GM23338 (cell line): ENCODE data around the gene POLR3G. TPM values are rescaled to one million over a fixed set of nuclear protein-coding genes. Genes with fewer than 3 reads are reported as not detected.

Experiments
- ATAC-seq: fragments of 200-7000 bp; cut with Tn5 transposase; 3 replicates; pipeline ENCODE4 v1.9.1; 2020
- DNase-seq: peaks from one replicate; pipeline ENCODE4 v3.0.0-alpha.2; 2015; ENCODE audit warnings: low spot score
- H2AFZ ChIP-seq: fragments of 200-600 bp; sonication (generic); 2 replicates; pipeline ENCODE4 v1.8.0; 2016; ENCODE audit warnings: antibody characterized with exemption, mild to moderate bottlenecking, moderate library complexity
- H3F3A ChIP-seq: fragments of 200-600 bp; sonication (generic); replicated peaks from 2 replicates; pipeline ENCODE4 v1.8.0; 2017; ENCODE audit warnings: antibody characterized with exemption, mixed run types, low read depth
- H3K27ac ChIP-seq: fragments of 200-600 bp; sonication (generic); 2 replicates; pipeline ENCODE4 v1.6.1; 2016; ENCODE audit warnings: low read depth
- H3K27me3 ChIP-seq: fragments of 200-600 bp; sonication (generic); 2 replicates; pipeline ENCODE4 v1.8.0; 2016; ENCODE audit warnings: mild to moderate bottlenecking, mixed run types, moderate library complexity; ENCODE audit not compliant: insufficient read depth
- H3K36me3 ChIP-seq: fragments of 200-600 bp; sonication (generic); 2 replicates; pipeline ENCODE4 v1.8.0; 2016; ENCODE audit warnings: mild to moderate bottlenecking; ENCODE audit not compliant: insufficient read depth
- H3K4me1 ChIP-seq: fragments of 200-600 bp; sonication (generic); 2 replicates; pipeline ENCODE4 v1.8.0; 2016; ENCODE audit warnings: mild to moderate bottlenecking, moderate library complexity; ENCODE audit not compliant: insufficient read depth
- H3K4me2 ChIP-seq: fragments of 200-600 bp; sonication (generic); 2 replicates; pipeline ENCODE4 v1.7.1; 2017; ENCODE audit warnings: mixed run types
- H3K4me3 ChIP-seq: fragments of 200-600 bp; sonication (generic); 2 replicates; pipeline ENCODE4 v1.6.1; 2016; ENCODE audit warnings: mixed run types
- H3K79me2 ChIP-seq: fragments of 200-600 bp; sonication (generic); replicated peaks from 2 replicates; pipeline ENCODE4 v1.8.0; 2017; ENCODE audit warnings: mild to moderate bottlenecking; ENCODE audit not compliant: insufficient read depth
- H3K9me2 ChIP-seq: fragments of 200-600 bp; sonication (generic); 2 replicates; pipeline ENCODE4 v1.8.0; 2017; ENCODE audit not compliant: insufficient read depth
- H4K20me1 ChIP-seq: fragments of 200-600 bp; sonication (generic); replicated peaks from 2 replicates; pipeline ENCODE4 v1.8.0; 2017; ENCODE audit warnings: mild to moderate bottlenecking; ENCODE audit not compliant: insufficient read depth
- H3K27ac Mint-ChIP-seq: 2 replicates; pipeline ENCODE4 v1.8.0; 2020; ENCODE audit warnings: inconsistent platforms, mild to moderate bottlenecking, moderate library complexity, mixed read lengths
- H3K27me3 Mint-ChIP-seq: 3 replicates; pipeline ENCODE4 v1.8.0; 2022; ENCODE audit warnings: low read depth, mild to moderate bottlenecking, moderate library complexity, mixed read lengths, inconsistent platforms; ENCODE audit not compliant: insufficient read depth, poor library complexity
- H3K36me3 Mint-ChIP-seq: 3 replicates; pipeline ENCODE4 v1.8.0; 2021; ENCODE audit warnings: low read depth, mild to moderate bottlenecking, inconsistent platforms, moderate library complexity, mixed read lengths
- H3K4me1 Mint-ChIP-seq: 3 replicates; pipeline ENCODE4 v1.8.0; 2020; ENCODE audit warnings: mild to moderate bottlenecking, inconsistent platforms, mixed read lengths
- H3K4me3 Mint-ChIP-seq: 3 replicates; pipeline ENCODE4 v1.8.0; 2021; ENCODE audit warnings: moderate library complexity, mild to moderate bottlenecking, inconsistent platforms, mixed read lengths
- H3K9me3 Mint-ChIP-seq: 3 replicates; pipeline ENCODE4 v1.8.0; 2020; ENCODE audit warnings: moderate library complexity, mild to moderate bottlenecking, inconsistent platforms, mixed read lengths
- ETS1 ChIP-seq: IDR thresholded peaks from 2 replicates; pipeline ENCODE4 v1.6.1; 2016; ENCODE audit warnings: antibody characterized with exemption
- EZH2phosphoT487 ChIP-seq: fragments of 200-600 bp; sonication (generic); IDR thresholded peaks from one replicate; pipeline ENCODE4 v1.8.1; 2018; ENCODE audit warnings: antibody characterized with exemption; ENCODE audit not compliant: unreplicated experiment
- POLR2AphosphoS5 ChIP-seq: IDR thresholded peaks from 2 replicates; pipeline ENCODE4 v1.6.1; 2016; ENCODE audit warnings: antibody characterized with exemption, low read depth
- REST ChIP-seq: IDR thresholded peaks from one replicate; pipeline ENCODE4 v1.6.1; 2018; ENCODE audit warnings: antibody characterized with exemption; ENCODE audit not compliant: unreplicated experiment
- ZNF462 ChIP-seq: fragments of 250-450 bp; sonication (Bioruptor Pico); IDR thresholded peaks from 2 replicates; pipeline ENCODE4 v1.5.0; 2020; ENCODE audit warnings: mild to moderate bottlenecking, moderate library complexity
- long read RNA-seq: library from polyadenylated mRNA; unstranded; transcript quantifications from one replicate; pipeline ENCODE4 v2.0.0, GENCODE V29; 2020; ENCODE audit not compliant: unreplicated experiment
- polyA plus RNA-seq: library from polyadenylated mRNA; unstranded; fragments of >200 nt; fragmentation: Nextera tagmentation; extraction: Ambion mirVana; gene quantifications from 2 replicates; pipeline ENCODE4 v1.2.1, GENCODE V29; 2016
- total RNA-seq: library from RNA; depleted of rRNA; stranded (reverse); fragments of >200 nt; shearing (Covaris generic); gene quantifications from 2 replicates; pipeline ENCODE4 v1.2.3, GENCODE V29; 2014; rRNA removed
- TF ChIP-seq, protein P1 (sequence below), 2 experiments: fragments of 200-600 bp in 1 of 2; sonication (generic) in 1 of 2; conservative IDR thresholded peaks; 2 replicates each; pipeline versions ENCODE4 v1.5.1 to v1.6.1; 2016 to 2017; ENCODE audit warnings: antibody characterized with exemption in 2 of 2, low read depth in 2 of 2, mild to moderate bottlenecking in 2 of 2, moderate library complexity in 1 of 2

Gene POLR3G
- total RNA-seq (130 and 147 TPM in 2 replicates), polyA plus RNA-seq (376 and 377 TPM in 2 replicates)
- long read RNA-seq, transcript POLR3G-204 (8 exons, 3,251 nt) = minor isoform, 10 of 88 reads
- long read RNA-seq, transcript POLR3G-201 (8 exons, 3,285 nt) = major isoform, 18 of 88 reads
- long read RNA-seq, partial matches to known transcripts = 34 of 88 reads
- long read RNA-seq, other reads (novel, unspliced or antisense) = 20 of 88 reads

GRCh38 chr5:90474235-90475107, at the start of gene POLR3G, which contains the start of gene MBLAC2:
Gene POLR3G, plus strand, starts transcription at chr5:90474864. Its CDS starts 10,704 bp downstream, at chr5:90485568.
Gene MBLAC2, minus strand, starts transcription at chr5:90474771. Its CDS starts 479 bp downstream, at chr5:90474292.
- peaks cover 37% of the 10 kb centered on the region for H3K4me1 ChIP-seq
- H4K20me1 ChIP-seq = no peaks in the 10 kb centered on the region
- peak within 1 kb of the TSS; percentile 95 for H3K27ac Mint-ChIP-seq
- no peaks in the 10 kb centered on the region; the same call in 2 of the 3 replicates for H3K9me3 Mint-ChIP-seq
- peaks cover 46% of the 10 kb centered on the region for H3K4me1 Mint-ChIP-seq
- peak within 1 kb of the TSS; percentile 79 for H3K4me2 ChIP-seq
- DNase-seq = peak; percentile 96
- H3F3A ChIP-seq = peaks cover 22% of the 10 kb centered on the region
- H3K36me3 ChIP-seq = no peaks in the 10 kb centered on the region
- H3K4me3 ChIP-seq = peak within 1 kb of the TSS; percentile 83
- H3K79me2 ChIP-seq = peaks cover 48% of the 10 kb centered on the region
- ATAC-seq = peak; percentile 80
- peak within 1 kb of the TSS; percentile 85 for H3K27ac ChIP-seq
- H3K4me3 Mint-ChIP-seq = peak within 1 kb of the TSS; percentile 97
- no peaks in the 10 kb centered on the region for H3K9me2 ChIP-seq
- TF ChIP-seq POLR2AphosphoS5 (peak; percentile 91), ETS1 (0 out of 2 replicates have a peak, but pooled peaks have one; percentile 45), EZH2phosphoT487 (no peak), REST (peak; percentile 17), ZNF462 (CRISPR knock-in tag) (no peak)
- TF ChIP-seq, protein P1, sequence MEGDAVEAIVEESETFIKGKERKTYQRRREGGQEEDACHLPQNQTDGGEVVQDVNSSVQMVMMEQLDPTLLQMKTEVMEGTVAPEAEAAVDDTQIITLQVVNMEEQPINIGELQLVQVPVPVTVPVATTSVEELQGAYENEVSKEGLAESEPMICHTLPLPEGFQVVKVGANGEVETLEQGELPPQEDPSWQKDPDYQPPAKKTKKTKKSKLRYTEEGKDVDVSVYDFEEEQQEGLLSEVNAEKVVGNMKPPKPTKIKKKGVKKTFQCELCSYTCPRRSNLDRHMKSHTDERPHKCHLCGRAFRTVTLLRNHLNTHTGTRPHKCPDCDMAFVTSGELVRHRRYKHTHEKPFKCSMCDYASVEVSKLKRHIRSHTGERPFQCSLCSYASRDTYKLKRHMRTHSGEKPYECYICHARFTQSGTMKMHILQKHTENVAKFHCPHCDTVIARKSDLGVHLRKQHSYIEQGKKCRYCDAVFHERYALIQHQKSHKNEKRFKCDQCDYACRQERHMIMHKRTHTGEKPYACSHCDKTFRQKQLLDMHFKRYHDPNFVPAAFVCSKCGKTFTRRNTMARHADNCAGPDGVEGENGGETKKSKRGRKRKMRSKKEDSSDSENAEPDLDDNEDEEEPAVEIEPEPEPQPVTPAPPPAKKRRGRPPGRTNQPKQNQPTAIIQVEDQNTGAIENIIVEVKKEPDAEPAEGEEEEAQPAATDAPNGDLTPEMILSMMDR (conservative IDR thresholded peaks at IDR 0.05; ENCODE audit: low read depth in 2 of 2) = peak; percentile 39 to 45; a peak in 3 of 4 replicates
- H3K27me3 Mint-ChIP-seq = peaks cover 14% of the 10 kb centered on the region
- H3K27me3 ChIP-seq = no peaks in the 10 kb centered on the region
- peaks cover 20% of the 10 kb centered on the region for H3K36me3 Mint-ChIP-seq
- H2AFZ ChIP-seq = peak within 1 kb of the TSS; percentile 90
